Measurements from ENCODE around the gene SENP1. TPM values are rescaled to one million over a fixed set of nuclear protein-coding genes. Genes with fewer than 3 reads are reported as not detected.

The SENP1 gene
- polyA plus RNA-seq, 1 donor from 2014 or later, result 14.0 TPM

DNA sequence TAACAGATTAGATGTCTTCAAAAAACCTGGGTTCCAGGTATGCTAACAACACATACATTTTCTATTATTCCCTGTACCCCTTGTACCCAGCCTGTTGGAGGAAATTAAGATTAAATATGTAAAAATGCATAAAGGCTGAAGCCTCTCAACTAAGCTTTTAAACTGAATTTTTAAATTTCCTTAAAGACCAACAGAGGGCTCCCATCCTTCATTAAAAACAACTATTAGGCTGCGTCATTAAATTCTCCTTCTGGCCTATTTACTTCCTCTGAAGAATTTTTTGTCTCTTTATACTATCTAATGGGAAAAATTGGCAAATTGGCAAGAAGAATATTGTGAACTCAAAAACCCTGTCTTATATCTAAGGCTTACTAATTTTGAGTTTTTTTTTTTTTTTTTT lies 21.8 kb downstream of the SENP1 start:
- no peaks in the 10 kb centered on the region for H3K9me3 ChIP-seq (ENCODE audit: low read length)
- no peaks in the 10 kb centered on the region for H3K9me2 ChIP-seq (ENCODE audit: insufficient read depth, low read length)
- no peak overlapping the region for H3K27ac ChIP-seq (ENCODE audit: low read length)
- H3F3A ChIP-seq (ENCODE audit: insufficient read depth, low read length, poor library complexity, severe bottlenecking), result no peaks in the 10 kb centered on the region
- H2AFZ ChIP-seq (ENCODE audit: low read depth, low read length), result no peak overlapping the region
- TF ChIP-seq RAD21 (conservative IDR thresholded peaks at IDR 0.05) (peak; percentile 60), TAF1 (IDR thresholded peaks at IDR 0.05; ENCODE audit: low read depth) (no peak), SMC3 (conservative IDR thresholded peaks at IDR 0.05; ENCODE audit: poor library complexity) (peak; percentile 72), EP300 (conservative IDR thresholded peaks at IDR 0.05; ENCODE audit: poor library complexity, severe bottlenecking) (no peak), CTCF (IDR thresholded peaks at IDR 0.05; ENCODE audit: poor library complexity, severe bottlenecking) (peak; percentile 57)
- no peak overlapping the region for H3K9ac ChIP-seq (ENCODE audit: low read length)
- H3K27me3 ChIP-seq (ENCODE audit: insufficient read depth, low read depth, low read length), result no peaks in the 10 kb centered on the region
- no peaks in the 10 kb centered on the region for H3K36me3 ChIP-seq (ENCODE audit: insufficient read depth, low read length)
- no peak overlapping the region for H3K4me2 ChIP-seq (ENCODE audit: low read length)
- no peaks in the 10 kb centered on the region for H3K79me2 ChIP-seq (replicated peaks; ENCODE audit: insufficient read depth, low read length)
- H3K4me3 ChIP-seq (ENCODE audit: low read length), result no peak overlapping the region
- H4K20me1 ChIP-seq (ENCODE audit: insufficient read depth), result no peaks in the 10 kb centered on the region

GRCh38 chr12:48080821-48081220 lies 25.1 kb downstream of the SENP1 start:
- Histone ChIP-seq H3K27me3 (ENCODE audit: insufficient read depth, low read depth, low read length) (no peaks in the 10 kb centered on the region), H4K20me1 (ENCODE audit: insufficient read depth) (no peaks in the 10 kb centered on the region), H3K79me2 (replicated peaks; ENCODE audit: insufficient read depth, low read length) (no peaks in the 10 kb centered on the region), H3F3A (ENCODE audit: insufficient read depth, low read length, poor library complexity, severe bottlenecking) (no peaks in the 10 kb centered on the region), H3K27ac (ENCODE audit: low read length) (no peak overlapping the region), H3K36me3 (ENCODE audit: insufficient read depth, low read length) (no peaks in the 10 kb centered on the region), H3K4me2 (ENCODE audit: low read length) (no peak overlapping the region), H2AFZ (ENCODE audit: low read depth, low read length) (no peak overlapping the region), H3K9me3 (ENCODE audit: low read length) (no peaks in the 10 kb centered on the region), H3K4me3 (ENCODE audit: low read length) (no peak overlapping the region), H3K9ac (ENCODE audit: low read length) (no peak overlapping the region), H3K9me2 (ENCODE audit: insufficient read depth, low read length) (no peaks in the 10 kb centered on the region)
- TF ChIP-seq SMC3 (conservative IDR thresholded peaks at IDR 0.05; ENCODE audit: poor library complexity) (no peak), EP300 (conservative IDR thresholded peaks at IDR 0.05; ENCODE audit: poor library complexity, severe bottlenecking) (no peak)

DNA sequence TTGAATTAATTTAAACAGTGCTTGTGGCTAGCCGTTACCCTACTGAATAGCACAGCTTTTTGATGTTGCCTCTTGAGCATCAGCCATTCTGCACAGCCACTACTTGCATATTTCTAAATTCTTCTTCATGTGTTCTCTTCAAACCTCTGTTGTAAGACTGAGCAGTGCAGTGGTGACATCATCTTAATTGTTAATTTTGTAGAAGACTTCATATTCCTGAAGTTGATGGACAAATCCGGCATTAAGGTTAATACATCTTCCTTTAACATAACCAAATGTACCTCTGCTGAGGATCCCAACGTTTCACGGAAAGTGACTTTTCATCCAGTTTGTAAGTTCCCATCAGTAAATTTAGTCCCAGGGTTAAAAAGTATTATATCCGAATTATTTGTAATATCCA lies 25.6 kb downstream of the SENP1 start:
- H3F3A ChIP-seq (ENCODE audit: insufficient read depth, low read length, poor library complexity, severe bottlenecking), result no peaks in the 10 kb centered on the region
- H2AFZ ChIP-seq (ENCODE audit: low read depth, low read length), result no peak overlapping the region
- no peak overlapping the region for H3K4me3 ChIP-seq (ENCODE audit: low read length)
- no peaks in the 10 kb centered on the region for H3K36me3 ChIP-seq (ENCODE audit: insufficient read depth, low read length)
- H3K9me3 ChIP-seq (ENCODE audit: low read length), result no peaks in the 10 kb centered on the region
- H3K4me2 ChIP-seq (ENCODE audit: low read length), result no peak overlapping the region
- H3K27me3 ChIP-seq (ENCODE audit: insufficient read depth, low read depth, low read length), result no peaks in the 10 kb centered on the region
- H3K27ac ChIP-seq (ENCODE audit: low read length), result no peak overlapping the region
- no peaks in the 10 kb centered on the region for H3K9me2 ChIP-seq (ENCODE audit: insufficient read depth, low read length)
- no peaks in the 10 kb centered on the region for H3K79me2 ChIP-seq (replicated peaks; ENCODE audit: insufficient read depth, low read length)
- H3K9ac ChIP-seq (ENCODE audit: low read length), result no peak overlapping the region
- H4K20me1 ChIP-seq (ENCODE audit: insufficient read depth), result no peaks in the 10 kb centered on the region
- TF ChIP-seq SMC3 (conservative IDR thresholded peaks at IDR 0.05; ENCODE audit: poor library complexity), result no peak
- TF ChIP-seq EZH2 (IDR thresholded peaks at IDR 0.05; ENCODE audit: borderline replicate concordance, insufficient read depth, low read length, poor library complexity, severe bottlenecking), result no peak
- TF ChIP-seq EP300 (conservative IDR thresholded peaks at IDR 0.05; ENCODE audit: poor library complexity, severe bottlenecking), result no peak
- TF ChIP-seq MXI1 (conservative IDR thresholded peaks at IDR 0.05; ENCODE audit: poor library complexity, severe bottlenecking), result no peak
- TF ChIP-seq TAF1 (IDR thresholded peaks at IDR 0.05; ENCODE audit: low read depth), result no peak
- no peak for TF ChIP-seq POLR2AphosphoS5 (IDR thresholded peaks at IDR 0.05)
- no peak for TF ChIP-seq REST (IDR thresholded peaks at IDR 0.05; ENCODE audit: borderline replicate concordance)
- no peak for TF ChIP-seq CTCF (IDR thresholded peaks at IDR 0.05; ENCODE audit: poor library complexity, severe bottlenecking)
- no peak for TF ChIP-seq RAD21 (conservative IDR thresholded peaks at IDR 0.05)
